Smooth muscle cell (in vitro differentiated cells): ENCODE measurements around the gene SEMG2. TPM values are rescaled to one million over a fixed set of nuclear protein-coding genes. Genes with fewer than 3 reads are reported as not detected.

ENCODE experiments used
- DNase-seq: peaks from one replicate; lab custom pipeline; 2025; ENCODE audit not compliant: unreplicated experiment; lab: John Stamatoyannopoulos, UW
- H2AFZ ChIP-seq: fragments of 200-600 bp; sonication (generic); 2 replicates; pipeline ENCODE4 v1.6.0; 2016; ENCODE audit warnings: antibody characterized with exemption, low read depth, mild to moderate bottlenecking
- H3F3A ChIP-seq: fragments of 200-600 bp; sonication (generic); 2 replicates; pipeline ENCODE4 v1.6.0; 2017; ENCODE audit warnings: antibody characterized with exemption, low read depth
- H3K27ac ChIP-seq: fragments of 200-600 bp; sonication (generic); 2 replicates; pipeline ENCODE4 v1.5.1; 2016; ENCODE audit warnings: low read depth, mild to moderate bottlenecking
- H3K27me3 ChIP-seq: fragments of 200-600 bp; sonication (generic); 2 replicates; pipeline ENCODE4 v1.6.1; 2016; ENCODE audit warnings: low read depth, mild to moderate bottlenecking
- H3K36me3 ChIP-seq: fragments of 200-600 bp; sonication (generic); 2 replicates; pipeline ENCODE4 v1.5.1; 2016; ENCODE audit warnings: low read depth
- H3K4me1 ChIP-seq: fragments of 200-600 bp; sonication (generic); 2 replicates; pipeline ENCODE4 v1.5.1; 2016; ENCODE audit warnings: low read depth
- H3K4me2 ChIP-seq: fragments of 200-600 bp; sonication (generic); 2 replicates; pipeline ENCODE4 v1.6.0; 2016; ENCODE audit warnings: mild to moderate bottlenecking
- H3K4me3 ChIP-seq: fragments of 200-600 bp; sonication (generic); 2 replicates; pipeline ENCODE4 v1.5.1; 2016; ENCODE audit warnings: mild to moderate bottlenecking
- H3K79me2 ChIP-seq: fragments of 200-600 bp; sonication (generic); 2 replicates; pipeline ENCODE4 v1.6.0; 2016; ENCODE audit warnings: low read depth, mild to moderate bottlenecking
- H3K9ac ChIP-seq: fragments of 200-600 bp; sonication (generic); 2 replicates; pipeline ENCODE4 v1.6.0; 2016; ENCODE audit warnings: low read depth
- H3K9me3 ChIP-seq: fragments of 200-600 bp; sonication (generic); replicated peaks from 2 replicates; pipeline ENCODE4 v1.5.1; 2016; ENCODE audit warnings: low read depth
- H4K20me1 ChIP-seq: fragments of 200-600 bp; sonication (generic); 2 replicates; pipeline ENCODE4 v1.6.0; 2016; ENCODE audit warnings: low read depth
- CTCF ChIP-seq: fragments of 200-600 bp; sonication (generic); IDR thresholded peaks from 2 replicates; pipeline ENCODE4 v1.5.1; 2017; ENCODE audit warnings: borderline replicate concordance, mild to moderate bottlenecking, antibody characterized with exemption; ENCODE audit not compliant: insufficient read depth, poor library complexity, severe bottlenecking
- WGBS: methylation state at CpG from one replicate; pipeline ENCODE4 v1.1.7; 2016; ENCODE audit warnings: low lambda C conversion rate; 5-methylcytosine and 5-hydroxymethylcytosine counted together
- polyA plus RNA-seq: library from polyadenylated mRNA; unstranded; fragments of >200 nt; fragmentation: Nextera tagmentation; extraction: Ambion mirVana; gene quantifications from 2 replicates; pipeline ENCODE4 v1.2.1, GENCODE V29; 2016
- total RNA-seq: library from RNA; depleted of rRNA; stranded (reverse); fragments of >200 nt; gene quantifications from 2 replicates; pipeline ENCODE4 v1.2.3, GENCODE V29; 2014

Gene SEMG2
- total and polyA plus RNA-seq, 2 experiments from 2014 or later = not detected

- H3K9ac ChIP-seq = no peak overlapping the region
- peaks cover 6% of the 10 kb centered on the region for H3K27me3 ChIP-seq
- 89% methylated on average over 4 of the region's 4 CpGs for WGBS
- H3K27ac ChIP-seq = no peak overlapping the region
- H3F3A ChIP-seq = no peaks in the 10 kb centered on the region
- no peak overlapping the region for H2AFZ ChIP-seq
- no peaks in the 10 kb centered on the region for H3K9me3 ChIP-seq
- no peaks in the 10 kb centered on the region for H3K79me2 ChIP-seq
- H4K20me1 ChIP-seq = no peaks in the 10 kb centered on the region
- no peaks in the 10 kb centered on the region for H3K4me1 ChIP-seq
- H3K36me3 ChIP-seq = no peaks in the 10 kb centered on the region
- TF ChIP-seq CTCF = no peak
- no peak overlapping the region for H3K4me2 ChIP-seq
- no peak for DNase-seq
- H3K4me3 ChIP-seq = no peak overlapping the region
Measured at GRCh38 chr20:45176526-45177267, 44.5 kb upstream of the SEMG2 start.

- Histone ChIP-seq H3K27me3 (no peaks in the 10 kb centered on the region), H3K79me2 (no peaks in the 10 kb centered on the region), H3K9me3 (no peaks in the 10 kb centered on the region), H3K4me2 (no peak overlapping the region), H3K36me3 (no peaks in the 10 kb centered on the region), H2AFZ (no peak overlapping the region), H3F3A (no peaks in the 10 kb centered on the region), H3K4me3 (no peak overlapping the region), H3K27ac (no peak overlapping the region), H3K9ac (no peak overlapping the region), H4K20me1 (no peaks in the 10 kb centered on the region), H3K4me1 (no peaks in the 10 kb centered on the region)
- no peak for TF ChIP-seq CTCF
- no peak for DNase-seq
- WGBS = 73% methylated on average over 2 of the region's 2 CpGs
Measured at GRCh38 chr20:45179166-45179565, 42.0 kb upstream of the SEMG2 start.

GRCh38 chr20:45181639-45182038 is 39.5 kb upstream of the SEMG2 start:
- H4K20me1 ChIP-seq = no peaks in the 10 kb centered on the region
- H3K4me3 ChIP-seq = no peak overlapping the region
- DNase-seq = no peak
- no peaks in the 10 kb centered on the region for H3K4me1 ChIP-seq
- 46% methylated on average over 2 of the region's 2 CpGs for WGBS
- TF ChIP-seq CTCF = no peak
- no peaks in the 10 kb centered on the region for H3F3A ChIP-seq
- no peak overlapping the region for H3K4me2 ChIP-seq
- H3K27ac ChIP-seq = no peak overlapping the region
- H2AFZ ChIP-seq = no peak overlapping the region
- H3K27me3 ChIP-seq = no peaks in the 10 kb centered on the region
- H3K9ac ChIP-seq = no peak overlapping the region
- no peaks in the 10 kb centered on the region for H3K79me2 ChIP-seq
- no peaks in the 10 kb centered on the region for H3K9me3 ChIP-seq
- no peaks in the 10 kb centered on the region for H3K36me3 ChIP-seq

GRCh38 chr20:45183084-45183483 is 38.1 kb upstream of the SEMG2 start:
- WGBS = 93% methylated on average over 2 of the region's 2 CpGs

More at GRCh38 chr20:45183084-45183483, 38.1 kb upstream of the SEMG2 start:
- no peaks in the 10 kb centered on the region for H3K4me1 ChIP-seq
- no peaks in the 10 kb centered on the region for H3K9me3 ChIP-seq
- no peaks in the 10 kb centered on the region for H3K36me3 ChIP-seq
- no peak overlapping the region for H3K27ac ChIP-seq
- no peak for DNase-seq
- TF ChIP-seq CTCF = no peak
- H3K4me3 ChIP-seq = no peak overlapping the region
- H4K20me1 ChIP-seq = no peaks in the 10 kb centered on the region
- no peaks in the 10 kb centered on the region for H3F3A ChIP-seq
- H3K4me2 ChIP-seq = no peak overlapping the region
- H2AFZ ChIP-seq = no peak overlapping the region
- H3K9ac ChIP-seq = no peak overlapping the region
- H3K27me3 ChIP-seq = no peaks in the 10 kb centered on the region
- no peaks in the 10 kb centered on the region for H3K79me2 ChIP-seq
